CD4-positive, alpha-beta T cell (primary cell): ENCODE results near the gene GLIS1. TPM values are rescaled to one million over a fixed set of nuclear protein-coding genes. Genes with fewer than 3 reads are reported as not detected.

Source experiments
- ATAC-seq: fragments of 200-7000 bp; cut with Tn5 transposase; one replicate; pipeline ENCODE4 v1.10.0; 2022; ENCODE audit warnings: mild to moderate bottlenecking; ENCODE audit not compliant: poor library complexity
- CTCF ChIA-PET: fragments of 350-600 bp; sonication (Branson Sonifier 250); formaldehyde crosslinking; loops from one replicate; lab custom pipeline; 2021; ENCODE audit warnings: antibody characterized with exemption, inconsistent platforms; lab: Charles Lee
- POLR2A ChIA-PET: fragments of 350-600 bp; sonication (Branson Sonifier 250); formaldehyde crosslinking; loops from one replicate; lab custom pipeline; 2021; ENCODE audit warnings: antibody characterized with exemption, inconsistent platforms; lab: Charles Lee
- DNase-seq, 14 experiments: peaks; one replicate each; pipeline ENCODE4 v3.0.0-alpha.2; 2013 to 2020; ENCODE audit warnings: mixed read lengths in 2 of 14
- H3K27ac ChIP-seq, 2 donors: one replicate each; pipeline versions ENCODE4 v1.5.1 to v1.7.0; 2013; ENCODE audit warnings: low read length in 2 of 2, low read depth in 1 of 2, mild to moderate bottlenecking in 1 of 2
- H3K27me3 ChIP-seq, 2 experiments: 1 replicate in 1 of 2; 2 replicates in 1 of 2; pipeline versions ENCODE4 v1.6.1 to v1.7.0; 2013; ENCODE audit warnings: low read length in 2 of 2, control low read depth in 1 of 2, mild to moderate bottlenecking in 1 of 2, moderate library complexity in 1 of 2; ENCODE audit not compliant: insufficient read depth in 2 of 2, control insufficient read depth in 1 of 2
- H3K36me3 ChIP-seq: one replicate; pipeline ENCODE4 v1.6.1; 2013; ENCODE audit warnings: low read length, control low read depth; ENCODE audit not compliant: insufficient read depth
- H3K4me1 ChIP-seq: one replicate; pipeline ENCODE4 v1.6.1; 2013; ENCODE audit warnings: low read length, control low read depth; ENCODE audit not compliant: insufficient read depth
- H3K4me3 ChIP-seq: one replicate; pipeline ENCODE4 v1.5.1; 2013; ENCODE audit warnings: mild to moderate bottlenecking, low read length, moderate library complexity
- H3K9me3 ChIP-seq, 2 experiments: 1 replicate in 1 of 2; 2 replicates in 1 of 2; pipeline versions ENCODE4 v1.6.1 to v1.7.0; 2013; ENCODE audit warnings: low read length in 2 of 2, mild to moderate bottlenecking in 2 of 2, control low read depth in 1 of 2, moderate library complexity in 1 of 2; ENCODE audit not compliant: control insufficient read depth in 1 of 2, insufficient read depth in 1 of 2
- H3K27ac Mint-ChIP-seq: one replicate; pipeline ENCODE4 v1.8.0; 2020; ENCODE audit warnings: mixed read lengths
- H3K27me3 Mint-ChIP-seq: one replicate; pipeline ENCODE4 v1.8.0; 2021; ENCODE audit warnings: mixed read lengths
- H3K36me3 Mint-ChIP-seq: one replicate; pipeline ENCODE4 v1.8.0; 2021; ENCODE audit warnings: low read depth, mixed read lengths
- H3K4me1 Mint-ChIP-seq: one replicate; pipeline ENCODE4 v1.8.0; 2021; ENCODE audit warnings: low read depth, mixed read lengths
- H3K4me3 Mint-ChIP-seq: one replicate; pipeline ENCODE4 v1.8.0; 2020; ENCODE audit warnings: mild to moderate bottlenecking, mixed read lengths
- H3K9me3 Mint-ChIP-seq: one replicate; pipeline ENCODE4 v1.8.0; 2020; ENCODE audit warnings: mixed read lengths
- intact Hi-C, 2 experiments: fragments of 100-400 bp; cut with DNase I in 1 of 2; cut with micrococcal nuclease in 1 of 2; formaldehyde crosslinking; loops; one replicate each; pipeline versions ENCODE4 v1.15.1 to v1.9.0; 2023 to 2025; cut with DNase I, micrococcal nuclease
- total RNA-seq, 174 experiments: library from RNA in 2 of 174; stranded (reverse) in 2 of 174; gene quantifications; one replicate each; pipeline ENCODE4 v1.2.3 and lab custom pipeline; 2021 to 2026
- TF ChIP-seq, protein P1 (sequence below): fragments of 200-600 bp; IDR thresholded peaks from one replicate; pipeline ENCODE4 v1.8.0; 2022; ENCODE audit warnings: antibody characterized with exemption, mild to moderate bottlenecking

GLIS1 gene
- total RNA-seq, 2 experiments from 2014 or later = not detected

- Histone ChIP-seq H3K4me1 (peaks cover 5% of the 10 kb centered on the region), H3K36me3 (no peaks in the 10 kb centered on the region), H3K27ac (no peak overlapping the region), H3K4me3 (no peak overlapping the region), H3K27me3 (no peaks in the 10 kb centered on the region), H3K9me3 (no peaks in the 10 kb centered on the region)
- Mint-ChIP-seq H3K9me3 (no peaks in the 10 kb centered on the region), H3K27me3 (no peaks in the 10 kb centered on the region), H3K4me3 (no peak overlapping the region), H3K27ac (no peak overlapping the region), H3K36me3 (no peaks in the 10 kb centered on the region), H3K4me1 (peaks cover 9% of the 10 kb centered on the region)
- ATAC-seq = no peak
- DNase-seq = no peak
- intact Hi-C loops = no loop called here
- POLR2A ChIA-PET = no interaction called here
- CTCF ChIA-PET = no interaction called here
- TF ChIP-seq, protein P1, sequence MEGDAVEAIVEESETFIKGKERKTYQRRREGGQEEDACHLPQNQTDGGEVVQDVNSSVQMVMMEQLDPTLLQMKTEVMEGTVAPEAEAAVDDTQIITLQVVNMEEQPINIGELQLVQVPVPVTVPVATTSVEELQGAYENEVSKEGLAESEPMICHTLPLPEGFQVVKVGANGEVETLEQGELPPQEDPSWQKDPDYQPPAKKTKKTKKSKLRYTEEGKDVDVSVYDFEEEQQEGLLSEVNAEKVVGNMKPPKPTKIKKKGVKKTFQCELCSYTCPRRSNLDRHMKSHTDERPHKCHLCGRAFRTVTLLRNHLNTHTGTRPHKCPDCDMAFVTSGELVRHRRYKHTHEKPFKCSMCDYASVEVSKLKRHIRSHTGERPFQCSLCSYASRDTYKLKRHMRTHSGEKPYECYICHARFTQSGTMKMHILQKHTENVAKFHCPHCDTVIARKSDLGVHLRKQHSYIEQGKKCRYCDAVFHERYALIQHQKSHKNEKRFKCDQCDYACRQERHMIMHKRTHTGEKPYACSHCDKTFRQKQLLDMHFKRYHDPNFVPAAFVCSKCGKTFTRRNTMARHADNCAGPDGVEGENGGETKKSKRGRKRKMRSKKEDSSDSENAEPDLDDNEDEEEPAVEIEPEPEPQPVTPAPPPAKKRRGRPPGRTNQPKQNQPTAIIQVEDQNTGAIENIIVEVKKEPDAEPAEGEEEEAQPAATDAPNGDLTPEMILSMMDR = no peak
These were observed 61.5 kb downstream of the GLIS1 start for GRCh38 chr1:53677486-53677885.

DNA sequence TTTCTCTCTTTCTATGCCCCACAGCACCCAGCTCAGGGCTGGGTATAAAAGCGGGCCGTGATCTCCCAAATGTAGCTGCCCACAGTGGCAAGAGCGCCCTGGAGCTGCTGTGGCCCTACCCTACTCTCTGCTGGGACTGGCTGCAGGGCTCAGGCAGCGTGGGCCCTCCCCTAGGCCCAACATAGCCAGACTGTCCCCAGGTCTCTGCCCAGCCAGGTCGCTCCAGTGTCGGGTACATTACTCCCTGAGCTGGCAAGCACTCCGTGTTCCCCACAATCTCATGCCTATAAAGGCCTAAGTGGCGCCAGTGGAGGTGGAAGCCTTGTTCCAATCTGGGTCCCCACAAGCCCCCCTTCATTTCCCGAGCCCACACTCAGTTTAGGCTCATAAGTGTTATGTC, 66.2 kb downstream of the GLIS1 start:
- CTCF ChIA-PET = no interaction called here
- H3K27me3 Mint-ChIP-seq = no peaks in the 10 kb centered on the region
- no peak for ATAC-seq

DNA sequence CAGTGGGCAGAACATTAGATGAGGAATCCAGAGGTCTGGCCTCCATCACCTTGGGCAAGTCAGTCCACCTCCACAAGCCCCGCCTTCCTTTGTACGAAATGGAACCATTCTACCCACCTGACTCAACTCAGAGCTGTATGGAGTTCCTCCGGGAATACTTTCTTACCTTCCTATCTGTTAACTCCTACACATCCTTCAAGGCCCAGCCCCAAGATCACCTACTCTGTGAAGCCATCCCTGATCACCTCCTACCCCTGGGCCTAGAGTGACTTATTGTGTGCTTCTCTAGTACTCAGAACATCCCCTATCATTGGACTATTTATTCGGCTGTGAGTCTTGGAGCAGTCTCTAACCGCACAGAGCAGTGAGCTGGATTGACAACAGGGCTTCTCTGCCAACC, 66.7 kb downstream of the GLIS1 start:
- Mint-ChIP-seq H3K4me1 (no peaks in the 10 kb centered on the region), H3K4me3 (no peak overlapping the region), H3K27ac (no peak overlapping the region), H3K27me3 (no peaks in the 10 kb centered on the region), H3K36me3 (no peaks in the 10 kb centered on the region), H3K9me3 (no peaks in the 10 kb centered on the region)
- H3K27ac ChIP-seq = no peak overlapping the region
- ATAC-seq (no peak), DNase-seq (no peak)
- H3K4me1 ChIP-seq = no peaks in the 10 kb centered on the region
- TF ChIP-seq, protein P1 = no peak
- no peaks in the 10 kb centered on the region for H3K36me3 ChIP-seq
- CTCF ChIA-PET = no interaction called here
- H3K9me3 ChIP-seq = no peaks in the 10 kb centered on the region
- H3K27me3 ChIP-seq = no peaks in the 10 kb centered on the region
- POLR2A ChIA-PET = no interaction called here
- H3K4me3 ChIP-seq = no peak overlapping the region
- intact Hi-C loops = no loop called here

More for the DNA sequence above, 66.2 kb downstream of the GLIS1 start:
- intact Hi-C loops = no loop called here
- Histone ChIP-seq H3K4me1 (no peaks in the 10 kb centered on the region), H3K27me3 (no peaks in the 10 kb centered on the region), H3K4me3 (no peak overlapping the region), H3K27ac (no peak overlapping the region), H3K36me3 (no peaks in the 10 kb centered on the region), H3K9me3 (no peaks in the 10 kb centered on the region)
- Mint-ChIP-seq H3K27ac (no peak overlapping the region), H3K4me3 (no peak overlapping the region), H3K36me3 (no peaks in the 10 kb centered on the region), H3K9me3 (no peaks in the 10 kb centered on the region), H3K4me1 (no peaks in the 10 kb centered on the region)
- no peak for DNase-seq
- TF ChIP-seq, protein P1 = no peak
- POLR2A ChIA-PET = no interaction called here
